Activated CD8-positive, alpha-beta T cell treated with anti-CD3 and anti-CD28 coated beads for 36 hours (primary cell): Measurements from ENCODE around the gene STAC3. TPM values are rescaled to one million over a fixed set of nuclear protein-coding genes. Genes with fewer than 3 reads are reported as not detected.

Source experiments
- ATAC-seq: fragments of 200-7000 bp; cut with Tn5 transposase; one replicate; pipeline ENCODE4 v1.10.0; 2021; ENCODE audit warnings: mild to moderate bottlenecking, moderate library complexity
- CTCF ChIA-PET: fragments of 350-600 bp; sonication (Branson Sonifier 250); formaldehyde crosslinking; loops from one replicate; lab custom pipeline; 2021; ENCODE audit warnings: antibody characterized with exemption; lab: Charles Lee
- POLR2A ChIA-PET: fragments of 350-600 bp; sonication (Branson Sonifier 250); formaldehyde crosslinking; loops from one replicate; lab custom pipeline; 2021; ENCODE audit warnings: antibody characterized with exemption; lab: Charles Lee
- DNase-seq: peaks from one replicate; pipeline ENCODE4 v3.0.0-alpha.2; 2020
- H3K27ac Mint-ChIP-seq: one replicate; pipeline ENCODE4 v1.8.0; 2021; ENCODE audit warnings: mild to moderate bottlenecking, mixed read lengths
- H3K27me3 Mint-ChIP-seq: one replicate; pipeline ENCODE4 v1.8.0; 2021; ENCODE audit warnings: mixed read lengths
- H3K36me3 Mint-ChIP-seq: one replicate; pipeline ENCODE4 v1.8.0; 2021; ENCODE audit warnings: low read depth, mixed read lengths
- H3K4me1 Mint-ChIP-seq: one replicate; pipeline ENCODE4 v1.8.0; 2021; ENCODE audit warnings: low read depth, mixed read lengths
- H3K4me3 Mint-ChIP-seq: one replicate; pipeline ENCODE4 v1.8.0; 2021; ENCODE audit warnings: mild to moderate bottlenecking, moderate library complexity, mixed read lengths
- H3K9me3 Mint-ChIP-seq: one replicate; pipeline ENCODE4 v1.8.0; 2021; ENCODE audit warnings: mixed read lengths
- intact Hi-C: fragments of 100-400 bp; cut with micrococcal nuclease; formaldehyde crosslinking; loops from one replicate; pipeline ENCODE4 v1.10.0; 2022
- total RNA-seq, 2 experiments: library from RNA; stranded (reverse); gene quantifications; one replicate each; pipeline ENCODE4 v1.2.3, GENCODE V29; 2021
- TF ChIP-seq, protein P1 (sequence below): fragments of 200-600 bp; IDR thresholded peaks from one replicate; pipeline ENCODE4 v1.8.0; 2022; ENCODE audit warnings: antibody characterized with exemption, mild to moderate bottlenecking

Gene STAC3
- total RNA-seq, 2 experiments from 2014 or later: 1.7 to 2.1 TPM

DNA sequence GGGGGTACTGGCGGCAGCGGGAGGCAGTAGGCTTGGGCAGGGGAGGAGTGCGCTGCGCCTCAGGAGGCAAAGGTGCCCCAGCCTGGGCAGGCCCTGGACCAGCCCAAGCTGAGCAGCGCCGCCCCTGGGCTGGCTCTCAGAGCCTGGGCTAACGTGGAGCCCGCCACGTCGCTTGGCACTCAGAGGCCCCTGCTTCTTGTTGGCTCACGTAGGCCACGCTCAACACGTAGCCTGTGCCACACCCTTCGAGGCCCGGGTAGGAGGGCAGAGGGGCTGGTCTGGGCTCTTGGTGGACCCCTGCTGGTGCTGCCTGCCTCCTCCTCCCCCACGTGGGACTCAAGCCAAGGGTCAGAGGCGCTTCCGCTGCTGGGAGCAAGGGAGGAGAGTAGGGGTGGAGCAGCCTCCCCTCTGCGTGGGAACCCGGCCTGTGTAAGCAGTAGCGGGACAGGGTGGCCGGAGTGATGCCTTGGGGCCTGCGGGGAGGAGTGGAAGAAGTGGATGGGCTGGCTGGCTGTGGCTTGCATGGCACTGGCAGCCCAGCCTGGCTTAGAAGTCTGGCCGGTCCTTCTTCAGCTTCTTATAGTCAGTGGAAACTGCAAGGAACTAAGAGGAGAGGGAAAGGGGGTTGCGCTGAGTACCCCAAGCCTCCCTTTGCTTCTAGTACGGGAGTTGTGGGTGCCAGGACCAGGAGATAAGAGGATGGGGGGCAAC is 15.8 kb downstream of the STAC3 start:
- ATAC-seq (no peak), DNase-seq (no peak)
- no peak overlapping the region for H3K4me3 Mint-ChIP-seq
- CTCF ChIA-PET: interaction anchor here (11.8 to 12.7 kb wide), 2 partner anchors 7 to 19 kb away, joined by 397 to 431 read pairs; partner anchors contain the start of genes NXPH4 and SHMT2
- no peaks in the 10 kb centered on the region for H3K9me3 Mint-ChIP-seq
- peaks cover 60% of the 10 kb centered on the region for H3K4me1 Mint-ChIP-seq
- TF ChIP-seq, protein P1, sequence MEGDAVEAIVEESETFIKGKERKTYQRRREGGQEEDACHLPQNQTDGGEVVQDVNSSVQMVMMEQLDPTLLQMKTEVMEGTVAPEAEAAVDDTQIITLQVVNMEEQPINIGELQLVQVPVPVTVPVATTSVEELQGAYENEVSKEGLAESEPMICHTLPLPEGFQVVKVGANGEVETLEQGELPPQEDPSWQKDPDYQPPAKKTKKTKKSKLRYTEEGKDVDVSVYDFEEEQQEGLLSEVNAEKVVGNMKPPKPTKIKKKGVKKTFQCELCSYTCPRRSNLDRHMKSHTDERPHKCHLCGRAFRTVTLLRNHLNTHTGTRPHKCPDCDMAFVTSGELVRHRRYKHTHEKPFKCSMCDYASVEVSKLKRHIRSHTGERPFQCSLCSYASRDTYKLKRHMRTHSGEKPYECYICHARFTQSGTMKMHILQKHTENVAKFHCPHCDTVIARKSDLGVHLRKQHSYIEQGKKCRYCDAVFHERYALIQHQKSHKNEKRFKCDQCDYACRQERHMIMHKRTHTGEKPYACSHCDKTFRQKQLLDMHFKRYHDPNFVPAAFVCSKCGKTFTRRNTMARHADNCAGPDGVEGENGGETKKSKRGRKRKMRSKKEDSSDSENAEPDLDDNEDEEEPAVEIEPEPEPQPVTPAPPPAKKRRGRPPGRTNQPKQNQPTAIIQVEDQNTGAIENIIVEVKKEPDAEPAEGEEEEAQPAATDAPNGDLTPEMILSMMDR: no peak
- H3K27ac Mint-ChIP-seq: no peak overlapping the region
- H3K27me3 Mint-ChIP-seq: peaks cover 17% of the 10 kb centered on the region
- H3K36me3 Mint-ChIP-seq: peaks cover 53% of the 10 kb centered on the region
- POLR2A ChIA-PET: interaction anchor here (10.7 to 12.9 kb wide), 2 partner anchors 8 to 19 kb away, joined by 99 to 238 read pairs; partner anchors contain the start of genes NXPH4 and SHMT2
- intact Hi-C loops: no loop called here

DNA sequence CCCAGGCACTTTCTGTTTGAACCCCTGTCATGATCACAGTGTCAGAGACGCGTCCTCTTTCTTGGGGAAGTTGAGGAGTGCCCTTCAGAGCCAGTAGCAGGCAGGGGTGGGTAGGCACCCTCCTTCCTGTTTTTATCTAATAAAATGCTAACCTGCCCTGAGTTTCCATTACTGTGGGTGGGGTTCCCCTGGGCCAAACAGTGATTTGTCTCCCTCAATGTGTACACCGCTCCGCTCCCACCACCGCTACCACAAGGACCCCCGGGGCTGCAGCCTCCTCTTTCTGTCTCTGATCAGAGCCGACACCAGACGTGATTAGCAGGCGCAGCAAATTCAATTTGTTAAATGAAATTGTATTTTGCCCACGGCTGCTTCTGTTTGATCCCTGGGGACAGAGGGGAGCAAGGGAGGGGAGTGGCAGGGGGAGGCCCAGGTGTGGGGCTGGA is 16.4 kb downstream of the STAC3 start:
- TF ChIP-seq, protein P1: no peak
- POLR2A ChIA-PET: interaction anchor here (10.7 to 12.9 kb wide), 2 partner anchors 8 to 18 kb away, joined by 99 to 238 read pairs; partner anchors contain the start of genes NXPH4 and SHMT2
- DNase-seq (no peak), ATAC-seq (no peak)
- H3K27ac Mint-ChIP-seq: no peak overlapping the region
- H3K36me3 Mint-ChIP-seq: peaks cover 58% of the 10 kb centered on the region
- H3K9me3 Mint-ChIP-seq: no peaks in the 10 kb centered on the region
- peaks cover 17% of the 10 kb centered on the region for H3K27me3 Mint-ChIP-seq
- intact Hi-C loops: no loop called here
- peaks cover 59% of the 10 kb centered on the region for H3K4me1 Mint-ChIP-seq
- no peak overlapping the region for H3K4me3 Mint-ChIP-seq
- CTCF ChIA-PET: interaction anchor here (12.6 to 13.6 kb wide), 2 partner anchors 6 to 18 kb away, joined by 215 to 431 read pairs; partner anchors contain the start of gene NXPH4

DNA sequence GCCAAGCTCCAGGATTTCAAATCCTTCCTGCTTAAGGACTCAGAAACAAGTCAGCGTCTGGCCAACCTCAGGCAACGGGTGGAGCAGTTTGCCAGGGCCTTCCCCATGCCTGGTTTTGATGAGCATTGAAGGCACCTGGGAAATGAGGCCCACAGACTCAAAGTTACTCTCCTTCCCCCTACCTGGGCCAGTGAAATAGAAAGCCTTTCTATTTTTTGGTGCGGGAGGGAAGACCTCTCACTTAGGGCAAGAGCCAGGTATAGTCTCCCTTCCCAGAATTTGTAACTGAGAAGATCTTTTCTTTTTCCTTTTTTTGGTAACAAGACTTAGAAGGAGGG is 16.8 kb downstream of the STAC3 start:
- H3K4me1 Mint-ChIP-seq: peaks cover 59% of the 10 kb centered on the region
- H3K9me3 Mint-ChIP-seq: no peaks in the 10 kb centered on the region
- no peak overlapping the region for H3K27ac Mint-ChIP-seq
- DNase-seq (no peak), ATAC-seq (no peak)
- TF ChIP-seq, protein P1: no peak
- intact Hi-C loops: no loop called here
- CTCF ChIA-PET: interaction anchor here (12.6 to 13.6 kb wide), 2 partner anchors 7 to 18 kb away, joined by 215 to 431 read pairs; partner anchors contain the start of gene NXPH4
- POLR2A ChIA-PET: interaction anchor here (12.9 kb wide), 1 partner anchor 7 kb away, joined by 238 read pairs; the partner anchor contains the start of gene SHMT2
- peaks cover 59% of the 10 kb centered on the region for H3K36me3 Mint-ChIP-seq
- peaks cover 17% of the 10 kb centered on the region for H3K27me3 Mint-ChIP-seq
- no peak overlapping the region for H3K4me3 Mint-ChIP-seq

DNA sequence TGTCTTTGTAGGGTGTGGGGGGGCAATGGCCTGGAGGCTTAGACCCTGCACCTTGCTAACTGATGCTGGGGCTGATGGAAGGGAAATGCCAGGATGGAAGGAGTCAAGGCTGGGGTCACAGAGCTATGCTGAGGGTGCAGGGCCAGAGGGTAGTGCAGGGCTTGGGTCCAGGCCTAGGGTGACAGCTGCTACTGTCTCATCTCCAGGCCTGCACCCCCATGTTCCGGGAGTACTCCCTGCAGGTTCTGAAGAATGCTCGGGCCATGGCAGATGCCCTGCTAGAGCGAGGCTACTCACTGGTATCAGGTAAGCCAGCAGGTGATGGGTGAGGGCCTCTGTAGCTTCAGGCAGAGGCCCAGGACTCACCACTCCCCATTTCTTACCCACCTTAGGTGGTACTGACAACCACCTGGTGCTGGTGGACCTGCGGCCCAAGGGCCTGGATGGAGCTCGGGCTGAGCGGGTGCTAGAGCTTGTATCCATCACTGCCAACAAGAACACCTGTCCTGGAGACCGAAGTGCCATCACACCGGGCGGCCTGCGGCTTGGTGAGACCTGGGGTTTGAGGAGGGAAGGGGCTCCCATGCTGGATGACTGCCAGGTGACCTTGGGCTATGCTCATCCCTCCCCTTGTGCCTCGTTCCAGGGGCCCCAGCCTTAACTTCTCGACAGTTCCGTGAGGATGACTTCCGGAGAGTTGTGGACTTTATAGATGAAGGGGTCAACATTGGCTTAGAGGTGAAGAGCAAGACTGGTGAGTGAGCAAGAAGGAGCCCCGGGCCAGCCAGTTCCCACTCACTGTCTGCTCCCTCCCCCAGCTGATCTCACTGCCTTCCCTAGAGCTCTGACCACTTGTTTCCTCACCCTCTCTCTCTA is 17.4 kb downstream of the STAC3 start:
- no peak overlapping the region for H3K4me3 Mint-ChIP-seq
- ATAC-seq (no peak), DNase-seq (no peak)
- intact Hi-C loops: no loop called here
- H3K27ac Mint-ChIP-seq: no peak overlapping the region
- H3K27me3 Mint-ChIP-seq: peaks cover 13% of the 10 kb centered on the region
- TF ChIP-seq, protein P1: no peak
- CTCF ChIA-PET: interaction anchor here (0.6 to 13.6 kb wide), 3 partner anchors 7 to 22 kb away, joined by 3 to 431 read pairs (median 215); partner anchors contain the start of gene NXPH4
- H3K36me3 Mint-ChIP-seq: peaks cover 59% of the 10 kb centered on the region
- peaks cover 61% of the 10 kb centered on the region for H3K4me1 Mint-ChIP-seq
- no peaks in the 10 kb centered on the region for H3K9me3 Mint-ChIP-seq
- POLR2A ChIA-PET: interaction anchor here (2.5 to 12.9 kb wide), 3 partner anchors 4 to 18 kb away, joined by 10 to 238 read pairs (median 238); partner anchors contain the start of genes NXPH4 and SHMT2
